ENCODE measurements around the gene AMOTL2. TPM values are rescaled to one million over a fixed set of nuclear protein-coding genes. Genes with fewer than 3 reads are reported as not detected.

AMOTL2 gene
- total RNA-seq, 1 experiment from 2014 or later, result 30.9 TPM

- Histone ChIP-seq H2BK15ac (ENCODE audit: low read depth, low read length) (no peak overlapping the region), H3K4me2 (ENCODE audit: insufficient read depth, insufficient read length, low read length) (no peak overlapping the region), H3K56ac (ENCODE audit: insufficient read length, low read depth, low read length) (no peak overlapping the region), H2BK120ac (ENCODE audit: low read depth, low read length, poor library complexity, severe bottlenecking) (no peak overlapping the region), H4K20me1 (ENCODE audit: control insufficient read depth, insufficient read depth, insufficient read length) (peaks cover 6% of the 10 kb centered on the region), H3K79me1 (ENCODE audit: insufficient read depth, low read depth, low read length, poor library complexity, severe bottlenecking) (peaks cover 3% of the 10 kb centered on the region), H3K23me2 (ENCODE audit: insufficient read length, low read depth, low read length, poor library complexity, severe bottlenecking) (peaks cover 15% of the 10 kb centered on the region), H3K9ac (ENCODE audit: extremely low read depth, insufficient read length, low read length) (no peak overlapping the region), H2BK20ac (ENCODE audit: low read depth, low read length, poor library complexity, severe bottlenecking) (no peak overlapping the region), H3K79me2 (ENCODE audit: insufficient read depth, low read length) (peaks cover 12% of the 10 kb centered on the region; the same call in 1 of the 2 replicates), H3K9me3 (ENCODE audit: control insufficient read depth, low read depth, low read length) (no peaks in the 10 kb centered on the region), H2AK5ac (ENCODE audit: insufficient read length, low read length) (no peak overlapping the region), H2BK12ac (ENCODE audit: insufficient read length, low read depth, low read length) (no peak overlapping the region), H3K14ac (ENCODE audit: insufficient read depth, low read length) (no peak overlapping the region), H3K27ac (ENCODE audit: insufficient read length, low read depth, low read length) (no peak overlapping the region), H4K8ac (replicated peaks; ENCODE audit: insufficient read length, low read depth, low read length) (no peak overlapping the region), H3K27me3 (ENCODE audit: insufficient read depth, low read length) (no peaks in the 10 kb centered on the region; the same call in 1 of the 2 replicates), H4K5ac (ENCODE audit: insufficient read length, low read depth, low read length) (no peak overlapping the region), H3K4ac (ENCODE audit: low read depth, low read length) (no peak overlapping the region), H4K91ac (ENCODE audit: insufficient read length, low read depth, low read length) (no peak overlapping the region), H2BK5ac (ENCODE audit: insufficient read length, low read length) (no peak overlapping the region), H2AFZ (ENCODE audit: low read length) (no peak overlapping the region), H3K23ac (ENCODE audit: insufficient read length, low read depth, low read length) (no peak overlapping the region), H3T11ph (ENCODE audit: low read length) (no peak overlapping the region), H3K18ac (ENCODE audit: insufficient read length, low read depth, low read length) (no peak overlapping the region), H3K4me1 (ENCODE audit: insufficient read depth, low read length) (peaks cover 4% of the 10 kb centered on the region; the same call in 1 of the 2 replicates)
- no CpG with 5 or more reads among the region's 34 CpGs for WGBS (ENCODE audit: extremely low coverage, insufficient read length, low lambda C conversion rate)
- no peaks in the 10 kb centered on the region; a peak in 2 of 5 replicates for H3K9me3 Mint-ChIP-seq
- H3K36me3 Mint-ChIP-seq (ENCODE audit: insufficient read depth in 1 of 3, low read depth in 3 of 3), result peaks cover 53 to 65% (median 58%) of the 10 kb centered on the region in 3 experiments
- peaks cover 45 to 55% of the 10 kb centered on the region in 2 experiments for H3K4me1 Mint-ChIP-seq
- no peak overlapping the region for H3K27ac Mint-ChIP-seq
- peaks cover 17% of the 10 kb centered on the region for H3K27me3 Mint-ChIP-seq (ENCODE audit: low read depth)
- TF ChIP-seq, protein P1, sequence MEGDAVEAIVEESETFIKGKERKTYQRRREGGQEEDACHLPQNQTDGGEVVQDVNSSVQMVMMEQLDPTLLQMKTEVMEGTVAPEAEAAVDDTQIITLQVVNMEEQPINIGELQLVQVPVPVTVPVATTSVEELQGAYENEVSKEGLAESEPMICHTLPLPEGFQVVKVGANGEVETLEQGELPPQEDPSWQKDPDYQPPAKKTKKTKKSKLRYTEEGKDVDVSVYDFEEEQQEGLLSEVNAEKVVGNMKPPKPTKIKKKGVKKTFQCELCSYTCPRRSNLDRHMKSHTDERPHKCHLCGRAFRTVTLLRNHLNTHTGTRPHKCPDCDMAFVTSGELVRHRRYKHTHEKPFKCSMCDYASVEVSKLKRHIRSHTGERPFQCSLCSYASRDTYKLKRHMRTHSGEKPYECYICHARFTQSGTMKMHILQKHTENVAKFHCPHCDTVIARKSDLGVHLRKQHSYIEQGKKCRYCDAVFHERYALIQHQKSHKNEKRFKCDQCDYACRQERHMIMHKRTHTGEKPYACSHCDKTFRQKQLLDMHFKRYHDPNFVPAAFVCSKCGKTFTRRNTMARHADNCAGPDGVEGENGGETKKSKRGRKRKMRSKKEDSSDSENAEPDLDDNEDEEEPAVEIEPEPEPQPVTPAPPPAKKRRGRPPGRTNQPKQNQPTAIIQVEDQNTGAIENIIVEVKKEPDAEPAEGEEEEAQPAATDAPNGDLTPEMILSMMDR (conservative IDR thresholded peaks at IDR 0.05), result no peak
- H3K4me3 Mint-ChIP-seq, result peak overlapping the region; percentile 25 to 64; a peak in 2 of 5 replicates
- peak; percentile 34 for DNase-seq
Measured at GRCh38 chr3:134370611-134371531, 3.4 kb downstream of the AMOTL2 start.

All from H9 (cell line).